NK-92 (cell line): ENCODE measurements around the gene FAM222A.

Source experiments
- DNase-seq: peaks from one replicate; lab custom pipeline; 2025; ENCODE audit not compliant: unreplicated experiment; lab: John Stamatoyannopoulos, UW

FAM222A gene

DNA sequence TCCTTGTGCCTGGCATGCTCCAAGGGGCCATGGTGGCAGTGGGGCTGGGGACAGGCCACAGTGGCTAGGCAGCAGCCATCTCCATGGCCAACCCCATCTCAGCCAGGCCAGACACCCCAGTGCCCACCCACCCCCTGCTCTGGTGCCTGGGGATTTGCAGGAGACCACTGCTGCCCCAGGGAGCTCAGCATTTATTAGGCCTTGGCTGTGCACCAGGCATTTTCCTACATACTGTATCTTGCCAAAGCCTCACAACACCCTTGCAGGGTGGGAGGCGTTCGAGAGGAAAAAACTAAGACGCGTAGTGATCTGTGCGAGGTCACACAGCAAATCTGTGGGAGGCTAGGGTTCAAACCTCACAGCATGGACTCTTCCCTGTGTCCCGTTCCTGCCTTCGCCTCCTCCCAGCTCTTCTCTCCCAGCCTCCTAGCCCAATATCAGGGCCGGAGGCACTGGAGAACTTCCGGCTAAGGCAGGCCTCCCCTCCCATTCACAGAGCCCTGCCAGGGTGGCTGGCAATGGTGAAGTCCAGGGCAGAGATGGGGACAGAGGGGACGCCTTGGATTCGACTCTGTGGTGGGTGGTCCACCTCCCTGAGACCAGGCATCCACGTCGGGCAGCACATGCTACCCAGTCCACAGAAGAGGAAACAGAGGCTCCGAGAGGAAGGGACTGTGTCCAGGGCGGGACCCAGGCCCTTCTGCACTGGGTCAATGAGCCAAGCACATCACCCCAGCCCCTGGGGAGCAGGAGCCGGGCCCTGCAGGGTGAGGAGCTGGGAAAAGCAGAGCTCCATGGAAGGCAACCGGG lies 57.4 kb downstream of the FAM222A start:
- DNase-seq = no peak

DNA sequence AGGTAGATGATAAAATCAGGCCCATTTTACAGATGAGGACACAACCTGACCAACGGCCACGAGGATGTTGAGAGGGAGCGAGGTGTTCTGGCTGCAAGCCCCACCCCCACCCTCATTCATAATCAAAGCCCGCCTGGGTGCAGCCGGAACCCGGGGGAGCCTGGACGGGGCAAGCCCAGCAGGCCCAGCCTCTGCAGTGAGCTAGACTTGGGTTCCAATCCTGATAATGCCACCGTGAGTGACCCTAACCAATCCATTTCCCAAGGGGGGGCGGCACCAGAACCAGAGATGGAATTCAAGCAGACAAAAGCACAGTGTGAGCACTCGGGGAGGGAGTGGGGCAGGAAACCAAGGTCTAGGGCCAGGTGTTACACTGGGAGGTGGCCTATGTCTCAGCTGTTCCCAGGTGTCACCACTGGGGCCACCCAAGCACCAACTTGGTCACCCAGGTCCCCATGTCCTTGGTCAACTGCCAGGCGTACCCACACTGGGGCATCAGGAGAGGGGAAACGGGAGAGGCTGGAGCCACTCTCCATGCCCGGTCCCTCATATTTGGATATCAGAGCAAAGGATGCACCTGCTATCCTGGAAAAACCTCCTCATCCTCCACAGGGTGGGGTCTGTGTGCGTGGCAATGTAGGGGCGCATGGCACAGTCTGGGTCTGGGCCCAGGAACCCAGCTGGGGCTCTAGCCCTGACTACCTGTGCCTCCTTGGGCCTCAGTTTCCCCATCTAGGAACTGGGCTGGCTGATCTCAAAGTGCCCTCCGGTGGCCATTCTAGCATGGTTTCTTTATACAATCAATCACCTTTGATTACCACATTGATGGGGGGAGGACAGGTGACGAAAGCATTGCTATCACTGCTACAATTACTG lies 58.4 kb downstream of the FAM222A start:
- no peak for DNase-seq

DNA sequence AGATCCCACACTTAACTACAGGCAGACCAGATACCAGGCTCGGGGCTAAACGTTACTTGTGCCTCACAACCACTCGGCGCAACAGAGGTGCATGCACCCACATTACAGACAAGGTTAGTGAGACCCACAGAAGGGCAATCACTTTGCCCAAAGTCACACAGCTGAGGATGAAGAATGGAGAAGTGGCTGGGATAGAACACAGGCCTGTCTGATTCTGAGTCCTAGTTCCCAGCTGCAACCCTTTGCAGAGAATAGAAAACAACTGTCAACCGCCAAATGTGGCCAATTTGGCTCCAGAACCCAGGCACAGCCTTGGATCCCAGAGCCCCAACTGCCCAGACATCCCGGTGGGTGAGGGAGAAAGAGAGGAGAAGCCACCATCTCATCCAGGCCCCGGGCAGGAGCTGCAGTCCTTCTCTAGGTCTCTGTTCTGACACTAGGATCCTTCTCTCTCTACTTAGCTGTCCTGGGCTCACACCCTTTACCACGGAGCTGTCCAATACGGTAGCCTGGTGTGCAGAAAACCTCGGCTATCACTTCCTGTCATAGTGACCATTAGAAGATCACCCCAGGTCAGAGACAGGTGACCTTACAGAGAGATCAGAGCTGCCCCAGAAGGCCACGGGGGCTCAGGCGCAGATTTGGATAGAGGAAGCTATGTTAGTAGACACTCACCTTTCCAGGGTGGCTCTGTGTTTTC lies 59.1 kb downstream of the FAM222A start:
- DNase-seq = no peak

DNA sequence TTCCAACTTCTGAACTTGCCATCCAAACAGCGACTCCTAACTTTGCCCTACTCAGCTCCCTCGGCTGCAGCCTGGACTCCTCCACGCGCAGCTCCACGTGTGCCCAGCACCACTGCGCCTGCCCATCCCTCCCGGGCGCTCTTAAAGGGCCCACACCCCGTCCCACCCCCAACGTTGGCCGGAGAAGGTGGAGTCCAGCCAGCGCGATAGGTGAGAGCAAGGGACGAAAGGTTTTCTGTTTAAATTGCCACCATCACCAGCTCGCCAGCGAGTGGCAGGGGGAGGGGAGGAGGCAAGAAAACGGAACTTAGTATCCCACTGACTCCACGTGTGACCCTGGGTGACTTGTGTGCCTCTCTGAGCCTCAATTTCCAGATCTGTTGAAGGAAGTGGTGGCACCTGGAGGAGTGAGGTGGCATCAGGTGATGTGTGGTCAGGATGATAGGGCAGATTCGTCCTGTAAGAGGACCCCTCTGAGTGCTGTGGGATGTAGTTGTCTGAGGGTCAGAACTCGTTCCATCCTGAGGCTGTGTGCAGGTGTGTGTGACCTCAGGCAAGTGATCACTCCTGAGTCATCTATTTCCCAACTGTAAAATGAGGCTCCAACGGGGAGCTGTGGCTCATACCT lies 59.9 kb downstream of the FAM222A start:
- no peak for DNase-seq

DNA sequence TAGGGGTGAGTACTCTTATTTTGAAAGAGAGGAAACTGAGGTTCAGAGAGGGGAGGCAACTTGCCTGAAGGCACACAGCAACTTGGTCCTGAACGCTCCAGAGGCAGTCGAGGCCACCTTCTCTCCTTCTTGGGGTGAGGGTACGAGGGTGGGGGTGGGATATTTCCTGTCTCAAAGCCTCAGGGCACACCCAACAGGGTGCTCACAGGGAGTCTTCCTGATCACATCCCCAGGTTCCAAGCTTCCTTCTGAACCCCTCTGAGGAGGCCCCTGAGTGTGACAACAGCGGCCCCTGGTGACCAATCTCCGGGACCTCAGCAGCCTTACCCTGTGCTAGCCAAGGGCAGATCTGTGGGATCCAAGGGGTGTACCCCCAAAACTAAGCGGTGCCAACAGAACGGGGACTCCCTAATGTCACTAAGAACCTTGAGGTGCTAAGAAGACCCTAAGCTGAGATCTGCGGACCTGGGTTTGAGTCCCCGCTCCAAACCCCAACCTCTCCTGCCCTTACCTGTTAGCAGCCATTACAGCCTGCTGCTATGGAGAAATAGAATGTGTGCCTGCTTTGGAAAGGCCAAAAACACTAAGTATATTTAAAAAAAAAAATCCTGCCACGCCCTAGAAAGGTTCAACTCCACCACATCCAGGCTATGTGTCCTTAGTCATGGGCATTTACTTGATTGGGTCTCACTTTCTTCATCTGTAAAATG lies 61.7 kb downstream of the FAM222A start:
- DNase-seq = no peak

DNA sequence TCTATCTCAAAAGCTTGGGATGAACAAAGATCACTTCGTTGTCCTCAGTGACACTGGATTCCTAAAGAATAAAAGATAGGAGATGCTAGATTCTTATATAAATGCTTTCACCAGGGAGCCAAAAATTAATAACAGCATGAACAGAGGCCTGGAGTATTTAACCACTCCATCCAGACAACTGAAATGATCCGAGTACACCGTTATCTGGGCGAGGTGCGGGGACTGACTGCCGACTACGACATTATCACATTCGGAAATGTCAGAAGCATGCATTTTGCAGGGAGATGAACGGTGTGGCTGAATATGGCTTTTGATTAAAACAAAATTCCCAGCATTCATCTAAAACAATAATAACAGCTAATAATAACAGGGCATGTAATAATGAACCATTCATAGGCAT lies 63.0 kb downstream of the FAM222A start:
- DNase-seq = no peak

DNA sequence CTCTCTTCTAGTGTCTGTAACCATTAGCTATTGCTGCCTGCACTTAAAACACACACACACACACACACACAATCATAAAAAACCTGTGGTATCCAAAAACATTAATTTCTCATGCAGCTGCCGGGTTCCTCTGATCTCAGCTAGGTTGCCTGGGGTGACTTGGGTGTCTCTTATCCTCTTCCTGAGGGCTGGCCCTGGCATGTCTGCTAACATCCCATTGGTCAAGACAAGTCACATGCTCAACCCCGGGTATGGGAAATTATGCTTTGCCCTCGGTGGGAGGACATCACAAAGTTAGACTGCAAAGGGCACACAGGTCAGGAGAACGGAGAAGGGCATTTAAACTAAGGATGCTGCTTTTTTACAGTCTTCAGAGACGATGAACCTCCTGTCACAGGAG lies 63.9 kb downstream of the FAM222A start:
- DNase-seq = no peak

DNA sequence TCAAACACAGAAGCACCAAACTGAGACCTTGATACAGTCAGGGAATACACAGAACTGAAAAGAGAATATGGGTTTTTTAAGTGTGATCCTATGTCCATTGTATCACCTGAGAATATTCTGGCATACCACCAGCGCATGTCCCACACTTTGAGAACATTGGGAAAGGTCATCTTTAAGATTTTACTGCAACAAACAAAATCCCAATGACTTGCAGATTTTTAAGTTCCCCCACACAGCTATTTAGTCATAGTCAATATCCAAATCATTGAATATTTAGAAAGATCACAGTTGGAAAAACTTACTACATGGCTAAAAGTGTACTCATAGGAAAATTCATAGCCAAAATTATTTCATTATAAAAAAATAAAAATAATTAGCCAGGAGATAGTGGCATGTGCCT lies 65.1 kb downstream of the FAM222A start:
- no peak for DNase-seq

DNA sequence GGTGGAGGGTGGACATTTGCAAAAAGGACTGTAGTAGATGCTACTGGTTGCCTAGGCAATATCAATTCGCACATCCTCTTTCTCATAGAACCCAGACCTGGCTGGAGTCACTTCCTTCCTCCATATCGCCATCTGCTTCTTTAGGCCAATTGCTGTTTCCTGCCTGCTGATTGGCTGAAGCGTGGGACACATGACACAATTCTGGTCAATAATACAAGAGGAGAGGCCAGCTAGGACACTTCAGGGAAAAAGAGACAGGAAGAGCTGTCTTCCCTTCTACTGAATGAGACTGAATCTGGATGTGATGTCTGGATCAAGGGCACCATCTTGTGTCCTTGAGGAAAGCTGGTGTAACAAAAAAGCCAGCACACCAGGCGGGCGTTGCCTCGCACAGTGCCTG lies 65.8 kb downstream of the FAM222A start:
- no peak for DNase-seq

DNA sequence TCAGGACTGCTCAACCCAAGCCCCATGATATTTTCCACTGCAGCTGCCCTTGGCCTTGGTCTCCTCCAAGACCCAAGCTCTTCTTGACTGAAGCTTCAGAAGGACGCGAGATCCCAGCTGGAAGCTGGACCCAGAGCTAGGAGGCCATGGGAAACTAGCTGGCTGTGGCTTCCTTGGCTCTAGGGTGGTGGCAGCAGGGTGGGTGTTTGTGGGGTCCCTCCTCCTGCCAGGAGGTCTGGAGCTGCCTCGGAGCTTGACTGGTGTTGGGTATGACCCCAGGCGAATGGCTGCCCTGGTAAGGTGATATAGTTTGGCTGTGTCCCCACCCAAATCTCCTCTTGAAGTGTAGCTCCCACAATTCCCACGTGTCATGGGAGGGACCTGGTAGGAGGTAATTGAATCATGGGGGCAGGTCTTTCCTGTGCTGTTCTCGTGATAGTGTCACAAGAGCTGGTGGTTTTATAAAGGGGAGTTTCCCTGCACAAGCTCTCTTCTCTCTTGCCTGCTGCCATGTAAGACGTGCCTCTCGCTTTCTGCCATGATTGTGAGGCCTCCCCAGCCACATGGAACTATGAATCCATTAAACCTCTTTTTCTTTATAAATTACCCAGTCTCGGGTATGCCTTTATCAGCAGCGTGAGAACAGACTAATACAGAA lies 68.2 kb downstream of the FAM222A start:
- DNase-seq = no peak

DNA sequence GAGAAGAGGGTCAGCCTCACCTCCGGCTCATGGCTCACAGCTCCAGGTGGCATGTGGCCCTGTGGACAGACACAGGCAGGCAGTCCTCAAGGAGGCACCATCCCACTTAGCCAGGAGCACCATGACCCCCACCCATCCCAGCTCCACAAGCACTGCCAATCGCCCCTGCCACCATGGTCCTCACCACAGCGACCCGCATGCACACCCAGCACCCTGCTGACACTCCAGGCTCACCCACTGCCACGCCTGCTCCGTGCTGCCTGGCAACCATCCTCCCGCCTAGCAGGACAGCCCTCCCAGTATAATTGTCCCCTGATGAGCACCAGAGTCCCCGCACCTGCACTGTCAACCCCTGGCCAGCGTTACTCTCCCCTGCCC lies 68.7 kb downstream of the FAM222A start:
- DNase-seq = no peak

DNA sequence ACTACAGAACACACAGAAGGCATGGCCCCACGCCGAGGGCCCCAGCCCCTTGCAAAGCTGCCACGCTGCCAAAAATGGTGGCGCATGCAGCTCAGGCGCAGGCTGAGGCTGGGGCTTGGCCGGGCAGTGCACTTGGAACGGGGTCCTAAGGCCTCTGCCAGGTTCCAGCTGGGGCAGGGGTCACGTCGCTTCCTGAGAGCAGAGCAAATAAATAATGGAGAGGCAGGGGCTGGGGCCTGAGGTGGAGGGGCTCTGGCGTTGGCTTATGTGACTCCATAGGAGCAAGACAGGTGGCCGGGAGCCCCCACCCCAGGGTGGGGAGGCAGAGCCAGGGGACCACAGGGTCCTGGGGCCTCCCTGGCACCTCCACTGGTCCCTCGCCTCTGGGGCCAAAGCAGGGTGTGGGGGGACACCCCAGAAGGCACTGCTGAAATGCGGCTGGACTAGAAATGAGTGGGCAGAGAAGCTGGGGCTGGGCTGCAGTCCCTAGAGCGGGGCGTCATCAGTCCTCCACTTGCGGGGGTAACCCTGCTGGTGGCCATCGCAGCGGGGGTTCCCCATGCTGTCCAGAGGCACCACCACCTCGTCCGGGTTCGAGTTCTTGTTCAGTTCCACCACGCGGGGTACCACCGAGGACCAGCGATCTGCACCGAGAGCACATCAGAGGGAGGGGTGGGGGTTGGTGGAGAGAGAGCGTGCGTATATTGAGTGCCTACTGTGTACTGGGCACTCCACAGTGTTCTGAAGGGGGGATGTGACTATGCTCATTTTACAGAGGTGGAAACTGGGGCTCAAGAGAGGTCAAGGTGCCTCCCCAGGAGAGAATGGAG lies 69.7 kb downstream of the FAM222A start:
- no peak for DNase-seq

DNA sequence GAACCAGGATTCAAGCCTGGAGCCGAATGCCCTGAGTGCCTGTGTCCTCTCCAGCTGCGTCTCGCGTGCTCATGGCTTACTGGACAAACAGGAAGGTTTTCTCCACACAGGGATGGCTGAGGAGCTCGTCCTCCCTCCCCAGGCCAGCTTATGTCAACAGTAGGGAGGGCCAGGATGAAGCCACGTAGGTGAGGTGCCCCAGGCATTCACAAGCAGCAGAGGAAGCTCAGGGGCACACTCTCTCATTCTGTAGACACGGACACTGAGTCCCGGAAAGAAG lies 70.3 kb downstream of the FAM222A start:
- DNase-seq = no peak

DNA sequence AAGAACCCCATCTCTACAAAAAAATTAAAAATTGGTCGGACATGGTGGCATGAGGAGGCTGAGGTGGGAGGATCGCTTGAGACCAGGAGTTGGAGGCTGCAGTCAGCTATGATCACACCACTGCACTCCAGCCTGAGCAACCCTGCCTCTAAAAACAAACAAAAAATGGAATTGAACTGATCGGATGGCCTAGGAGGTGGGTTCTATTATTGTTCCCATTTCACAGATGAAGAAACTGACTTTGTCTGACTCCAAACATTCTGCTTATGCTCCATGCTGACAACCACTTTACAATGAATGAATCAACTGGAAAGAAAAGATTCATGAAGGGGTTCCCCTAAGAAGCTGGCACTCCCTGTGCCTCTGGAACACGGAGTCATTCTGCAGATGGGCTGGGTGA lies 72.2 kb downstream of the FAM222A start:
- no peak for DNase-seq

DNA sequence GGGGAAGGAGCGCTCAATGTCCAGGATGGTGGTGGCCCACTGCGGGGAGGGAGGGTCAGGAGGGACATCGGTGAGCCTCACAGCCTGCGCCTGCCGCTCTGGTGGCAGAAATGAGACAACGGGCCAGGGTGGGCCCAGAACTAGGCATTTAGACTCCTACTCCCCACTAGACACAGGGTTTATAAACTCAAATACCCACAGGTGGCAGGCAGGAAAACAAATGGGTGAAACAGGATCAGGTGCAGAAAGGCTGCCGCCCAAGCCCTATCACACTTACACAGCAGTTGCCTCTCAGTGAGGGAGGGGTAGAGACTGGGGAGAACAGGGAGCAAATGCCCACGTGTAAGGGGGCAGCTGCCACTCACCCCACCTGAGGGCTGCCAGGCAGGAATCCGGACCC lies 73.2 kb downstream of the FAM222A start:
- no peak for DNase-seq

DNA sequence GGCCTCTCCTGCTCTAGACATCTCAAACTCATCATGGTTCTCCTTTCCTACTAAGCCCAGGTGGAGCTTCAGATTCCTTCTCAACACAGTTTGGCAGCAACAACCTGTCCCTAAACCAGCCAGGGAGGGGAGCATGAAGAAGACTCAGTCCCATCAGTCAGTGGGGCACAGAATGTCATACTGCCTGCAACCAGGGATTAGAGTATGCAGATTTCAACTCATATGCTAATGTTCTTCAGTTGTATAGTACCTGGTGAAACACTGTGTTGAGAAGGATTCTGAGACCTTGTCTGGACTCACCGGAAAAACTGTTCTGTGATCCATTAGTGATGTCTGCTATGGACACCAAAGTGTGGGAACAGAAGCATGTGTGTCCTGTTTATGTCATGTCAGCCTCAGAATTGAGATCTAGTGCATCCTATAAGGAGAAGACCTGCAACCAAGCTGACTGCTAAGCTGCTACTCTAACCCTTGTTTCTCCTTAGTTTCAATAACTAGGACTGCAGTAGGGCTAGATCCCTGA lies 76.0 kb downstream of the FAM222A start:
- no peak for DNase-seq

DNA sequence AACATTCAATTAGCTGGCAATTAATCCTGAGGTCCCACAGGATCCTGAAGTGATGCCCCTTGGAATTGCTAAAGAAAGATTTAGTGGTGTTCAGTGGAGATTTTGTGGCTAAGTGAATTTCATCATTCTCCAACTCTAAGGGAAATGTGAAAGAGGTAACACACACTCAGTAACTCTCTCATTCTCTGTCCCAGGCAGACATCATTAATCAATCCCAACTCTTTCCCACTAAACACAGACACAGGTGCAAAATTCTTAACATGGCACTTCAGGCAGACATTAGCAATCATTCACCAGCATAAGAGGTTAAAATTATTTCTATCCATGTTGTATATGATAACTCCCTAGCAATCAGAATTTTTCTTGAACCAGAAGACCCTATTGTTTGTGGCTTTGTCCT lies 79.4 kb downstream of the FAM222A start:
- DNase-seq = no peak

DNA sequence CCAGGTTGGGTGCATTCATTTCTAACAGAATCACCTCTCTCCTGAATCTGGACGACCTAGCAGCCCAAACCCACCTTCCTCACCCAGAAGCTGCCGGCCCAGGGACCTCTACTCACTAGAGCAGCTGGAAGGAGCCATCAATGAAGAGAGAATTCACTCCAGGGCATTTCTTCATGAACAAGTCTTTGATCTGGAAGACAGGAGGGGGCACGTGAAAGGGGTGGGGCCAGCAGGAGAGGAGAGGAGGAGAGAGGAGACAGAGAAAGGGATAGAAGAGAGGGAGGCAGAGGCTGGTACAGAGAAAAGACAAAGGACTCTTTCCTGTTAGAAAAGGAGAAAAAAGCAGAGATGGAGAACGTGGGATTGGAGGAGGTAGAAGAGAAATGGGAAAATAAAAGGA lies 79.8 kb downstream of the FAM222A start:
- DNase-seq = no peak

DNA sequence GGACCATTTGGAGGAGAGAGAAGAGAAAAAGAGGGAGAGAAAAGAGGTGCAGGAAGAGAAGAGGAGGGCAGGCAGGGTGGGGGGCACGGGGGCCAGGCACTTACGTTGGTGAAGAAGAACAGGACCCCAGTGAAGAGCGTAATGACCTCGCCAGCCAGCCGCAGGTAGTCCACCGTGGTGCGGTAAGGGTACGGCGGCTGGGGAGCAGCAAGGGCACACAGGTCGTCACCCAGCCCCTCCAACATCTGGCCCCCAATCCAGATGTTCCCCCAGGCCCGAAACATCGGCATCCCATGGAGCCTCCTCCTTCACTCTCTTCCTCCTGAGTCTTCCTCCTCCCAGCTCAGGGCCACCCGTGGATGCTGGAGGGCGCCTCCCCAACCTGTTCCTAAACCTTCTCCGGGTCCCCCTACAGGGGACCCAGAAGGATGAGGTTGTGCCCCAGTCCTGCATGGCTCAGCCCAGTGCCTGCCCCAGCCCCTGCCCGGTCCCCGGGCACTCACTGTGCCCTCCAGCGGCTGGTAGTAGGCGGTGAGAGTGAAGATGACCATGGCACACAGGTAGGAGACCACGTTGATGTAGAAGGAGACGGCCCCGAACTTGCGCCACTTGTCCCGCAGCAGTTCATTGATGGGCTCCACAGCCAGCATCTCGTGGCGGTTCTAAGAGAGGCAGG lies 80.3 kb downstream of the FAM222A start:
- no peak for DNase-seq
